ENCODE measurements around the gene POLR1E.

DNA sequence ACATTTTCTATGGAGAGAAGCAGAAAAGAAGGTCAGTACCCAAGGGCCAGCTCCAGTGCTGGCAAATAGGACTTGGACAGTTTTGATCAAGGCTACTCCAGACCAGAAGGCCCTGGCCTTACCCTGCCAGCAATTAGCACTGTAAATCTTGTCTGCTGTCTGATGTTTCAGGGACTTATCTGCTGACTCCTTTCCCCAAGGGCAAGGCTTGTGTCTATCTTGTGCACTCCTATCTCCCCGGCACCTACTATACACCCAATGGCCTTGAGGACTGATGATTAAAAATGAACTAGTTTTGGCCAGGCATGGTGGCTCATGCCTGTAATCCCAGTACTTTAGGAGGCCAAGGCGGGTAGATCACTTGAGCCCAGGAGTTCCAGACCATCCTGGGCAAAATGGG lies 37.2 kb downstream of the POLR1E start:
- TF ChIP-seq, protein P1, sequence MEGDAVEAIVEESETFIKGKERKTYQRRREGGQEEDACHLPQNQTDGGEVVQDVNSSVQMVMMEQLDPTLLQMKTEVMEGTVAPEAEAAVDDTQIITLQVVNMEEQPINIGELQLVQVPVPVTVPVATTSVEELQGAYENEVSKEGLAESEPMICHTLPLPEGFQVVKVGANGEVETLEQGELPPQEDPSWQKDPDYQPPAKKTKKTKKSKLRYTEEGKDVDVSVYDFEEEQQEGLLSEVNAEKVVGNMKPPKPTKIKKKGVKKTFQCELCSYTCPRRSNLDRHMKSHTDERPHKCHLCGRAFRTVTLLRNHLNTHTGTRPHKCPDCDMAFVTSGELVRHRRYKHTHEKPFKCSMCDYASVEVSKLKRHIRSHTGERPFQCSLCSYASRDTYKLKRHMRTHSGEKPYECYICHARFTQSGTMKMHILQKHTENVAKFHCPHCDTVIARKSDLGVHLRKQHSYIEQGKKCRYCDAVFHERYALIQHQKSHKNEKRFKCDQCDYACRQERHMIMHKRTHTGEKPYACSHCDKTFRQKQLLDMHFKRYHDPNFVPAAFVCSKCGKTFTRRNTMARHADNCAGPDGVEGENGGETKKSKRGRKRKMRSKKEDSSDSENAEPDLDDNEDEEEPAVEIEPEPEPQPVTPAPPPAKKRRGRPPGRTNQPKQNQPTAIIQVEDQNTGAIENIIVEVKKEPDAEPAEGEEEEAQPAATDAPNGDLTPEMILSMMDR (IDR thresholded peaks at IDR 0.05; ENCODE audit: insufficient read depth, low read length, poor library complexity, severe bottlenecking), result no peak
- TF ChIP-seq EZH2phosphoT487 (conservative IDR thresholded peaks at IDR 0.05; ENCODE audit: low read length), result no peak

Measured in SU-DHL-6 (cell line).